ENCODE data around the gene FAM200C.

- TF ChIP-seq CTCF (IDR thresholded peaks at IDR 0.05 in 8 of 11, conservative IDR thresholded peaks at IDR 0.05 in 3 of 11) (no peak), POLR2AphosphoS5 (IDR thresholded peaks at IDR 0.05) (no peak), POLR2A (IDR thresholded peaks at IDR 0.05) (no peak)
Observed at GRCh38 chr5:160357861-160358411, 41.9 kb downstream of the FAM200C start.

All from spleen (tissue), 7 donors.